ENCODE measurements around the gene CREBL2. TPM values are rescaled to one million over a fixed set of nuclear protein-coding genes. Genes with fewer than 3 reads are reported as not detected.

CREBL2 gene
- total and polyA plus RNA-seq, 10 of the 15 experiments (the other 5 are each of a cell fraction or from before 2014, with no cell fraction given) = 4.6 to 19.1 (median 13.5) TPM

GRCh38 chr12:12606781-12607589 lies 4.7 kb upstream of the CREBL2 start:
- 2% methylated on average over 7 of the region's 7 CpGs for WGBS (ENCODE audit: insufficient coverage, insufficient replicate concordance, low lambda C conversion rate, missing lambda C conversion rate)
- intact Hi-C loops (cut with micrococcal nuclease; ENCODE audit: unreplicated experiment) = loop anchor here (1.0 to 5.0 kb wide), 2 partner anchors 24 to 130 kb away; no protein-coding TSS in a partner anchor
- FAIRE-seq = peak; percentile 75
- H3K4me3 ChIP-seq = peak overlapping the region; percentile 53
- no peaks in the 10 kb centered on the region for H3K36me3 ChIP-seq (ENCODE audit: control insufficient read depth in 2 of 2, insufficient read depth in 2 of 2, low read length in 1 of 2)
- H2AFZ ChIP-seq (ENCODE audit: control insufficient read depth, low read depth, low read length) = peak overlapping the region; percentile 52
- peak overlapping the region; percentile 87 for H3K4me2 ChIP-seq (ENCODE audit: control insufficient read depth, insufficient read depth)
- peaks cover under 1% of the 10 kb centered on the region for H3K79me2 ChIP-seq (ENCODE audit: control insufficient read depth, insufficient read depth, low read length)
- BruUV-seq (replicated peaks) = no TSS peak
- peak; percentile 53 for DNase-seq (ENCODE audit: low read depth, low spot score)
- ChIA-PET CTCF (interaction anchor here (0.6 to 4.4 kb wide), 27 partner anchors 8 to 250 kb away, joined by 3 to 70 read pairs (median 5); partner anchors contain the start of genes BORCS5 and DUSP16), POLR2A (interaction anchor here (0.6 to 2.0 kb wide), 17 partner anchors 9 to 1096 kb away, joined by 3 to 12 read pairs (median 4); no protein-coding TSS in a partner anchor), RAD21 (ENCODE audit: unreplicated experiment) (interaction anchor here (0.6 to 5.2 kb wide), 31 partner anchors 9 to 525 kb away, joined by 3 to 103 read pairs (median 5); partner anchors contain the start of genes BORCS5 and DUSP16), SMC1A (ENCODE audit: uncharacterized antibody, unreplicated experiment) (interaction anchor here (0.9 to 4.9 kb wide), 36 partner anchors 20 to 522 kb away, joined by 3 to 102 read pairs (median 4); partner anchors contain the start of gene DUSP16)
- H3K4me1 ChIP-seq (ENCODE audit: control insufficient read depth, insufficient read depth, low read length) = peaks cover 23% of the 10 kb centered on the region
- H3K27me3 ChIP-seq (replicated peaks in 1 of 2; ENCODE audit: control insufficient read depth in 2 of 2, insufficient read depth in 2 of 2, low read length in 1 of 2) = no peaks in the 10 kb centered on the region
- ATAC-seq = peak; percentile 67
- H4K20me1 ChIP-seq (ENCODE audit: control insufficient read depth, insufficient read depth) = no peaks in the 10 kb centered on the region
- peak overlapping the region; percentile 38; the same call in 1 of the 2 replicates for H3K9ac ChIP-seq (ENCODE audit: control insufficient read depth, insufficient read depth, low read length)
- H3K9me3 ChIP-seq (replicated peaks; ENCODE audit: control insufficient read depth, insufficient read depth, low read length) = no peaks in the 10 kb centered on the region
- in situ Hi-C loops (cut with MboI) = no loop called here
- H3K27ac ChIP-seq (ENCODE audit: control insufficient read depth, insufficient read depth) = peak overlapping the region; percentile 90
- 0 out of 2 replicates have a peak, but pooled peaks have one; percentile 41 for TF ChIP-seq JUND (IDR thresholded peaks at IDR 0.05; ENCODE audit: low read depth, low read length)
- TF ChIP-seq ZNF207 (IDR thresholded peaks at IDR 0.05; ENCODE audit: borderline replicate concordance) = no peak
- no peak for TF ChIP-seq KAT2A (conservative IDR thresholded peaks at IDR 0.05; ENCODE audit: control insufficient read depth, low read depth, low read length)
- TF ChIP-seq REST (IDR thresholded peaks at IDR 0.05; ENCODE audit: low read depth, low read length) = no peak
- TF ChIP-seq EED (IDR thresholded peaks at IDR 0.05; ENCODE audit: low read depth) = no peak
- TF ChIP-seq CREB1 (IDR thresholded peaks at IDR 0.05; ENCODE audit: low read depth) = 0 out of 2 replicates have a peak, but pooled peaks have one; percentile 10
- TF ChIP-seq KLF5 (IDR thresholded peaks at IDR 0.05; ENCODE audit: partially characterized antibody) = no peak
- TF ChIP-seq CHD1 (IDR thresholded peaks at IDR 0.05; ENCODE audit: low read depth, low read length) = no peak
- TF ChIP-seq E2F4 (IDR thresholded peaks at IDR 0.05; ENCODE audit: low read depth, low read length) = no peak
- peak; percentile 15; the same call in 1 of the 2 replicates for TF ChIP-seq SMARCA5 (IDR thresholded peaks at IDR 0.05)
- TF ChIP-seq MXI1 (IDR thresholded peaks at IDR 0.05; ENCODE audit: low read depth, low read length) = peak; percentile 32; the same call in 1 of the 2 replicates
- peak; percentile 54; the same call in 1 of the 2 replicates for TF ChIP-seq CBFB (IDR thresholded peaks at IDR 0.05; ENCODE audit: low read depth)
- TF ChIP-seq RCOR1 (conservative IDR thresholded peaks at IDR 0.05; ENCODE audit: low read depth, low read length) = no peak
- peak; percentile 70; the same call in 1 of the 2 replicates for TF ChIP-seq DPF2 (IDR thresholded peaks at IDR 0.05)
- no peak for TF ChIP-seq ZNF24 (IDR thresholded peaks at IDR 0.05)
- no peak for TF ChIP-seq KDM1A (IDR thresholded peaks at IDR 0.05; ENCODE audit: borderline replicate concordance)
- TF ChIP-seq NFYA (IDR thresholded peaks at IDR 0.05; ENCODE audit: borderline replicate concordance, low read depth, low read length) = no peak

Measured in GM12878 (cell line).